Measurements from ENCODE around the gene JOSD2. TPM values are rescaled to one million over a fixed set of nuclear protein-coding genes. Genes with fewer than 3 reads are reported as not detected.
"Not testable (repeated sequence)": the region's sequence is repeated elsewhere in the genome, so short reads cannot be mapped to it uniquely, and the experiment has no call there.

JOSD2 gene
- total RNA-seq, 2 donors from 2014 or later, result 11.6 to 34.7 TPM

- no peak overlapping the region for H3K27ac ChIP-seq
- peaks cover 13% of the 10 kb centered on the region for H3K9me3 ChIP-seq
- no peak overlapping the region for H3K4me3 ChIP-seq
- H3K36me3 ChIP-seq, result no peaks in the 10 kb centered on the region
- no peak for DNase-seq (ENCODE audit: low spot score)
- no peaks in the 10 kb centered on the region for H3K4me1 ChIP-seq (ENCODE audit: control insufficient read depth in 1 of 2, low read depth in 2 of 2)
- ATAC-seq (ENCODE audit: insufficient number of reproducible peaks, low FRiP score, low read depth), result no peak
- no peak for TF ChIP-seq CTCF (IDR thresholded peaks at IDR 0.05)
- H3K27me3 ChIP-seq (replicated peaks; ENCODE audit: insufficient read depth), result no peaks in the 10 kb centered on the region
These were observed 23.5 kb upstream of the JOSD2 start for GRCh38 chr19:50534478-50534877.

- no peaks in the 10 kb centered on the region for H3K36me3 ChIP-seq
- H3K9me3 ChIP-seq, result peaks cover 13% of the 10 kb centered on the region
- no peaks in the 10 kb centered on the region for H3K27me3 ChIP-seq (replicated peaks; ENCODE audit: insufficient read depth)
- no peaks in the 10 kb centered on the region for H3K4me1 ChIP-seq (ENCODE audit: control insufficient read depth in 1 of 2, low read depth in 2 of 2)
- no peak overlapping the region for H3K27ac ChIP-seq
- ATAC-seq (ENCODE audit: insufficient number of reproducible peaks, low FRiP score, low read depth) (no peak), DNase-seq (ENCODE audit: low spot score) (no peak)
- TF ChIP-seq CTCF (IDR thresholded peaks at IDR 0.05), result no peak
- H3K4me3 ChIP-seq, result no peak overlapping the region
These were observed 22.0 kb upstream of the JOSD2 start for GRCh38 chr19:50532952-50533351.

- no peak for ATAC-seq (ENCODE audit: insufficient number of reproducible peaks, low FRiP score, low read depth)
- no peaks in the 10 kb centered on the region for H3K27me3 ChIP-seq (replicated peaks; ENCODE audit: insufficient read depth)
- no peaks in the 10 kb centered on the region for H3K4me1 ChIP-seq (ENCODE audit: control insufficient read depth in 1 of 2, low read depth in 2 of 2)
- no peak overlapping the region for H3K4me3 ChIP-seq
- peaks cover 13% of the 10 kb centered on the region for H3K9me3 ChIP-seq
- TF ChIP-seq CTCF (IDR thresholded peaks at IDR 0.05), result no peak
- H3K36me3 ChIP-seq, result no peaks in the 10 kb centered on the region
- DNase-seq (ENCODE audit: low spot score), result no peak
- H3K27ac ChIP-seq, result no peak overlapping the region
These were observed 20.2 kb upstream of the JOSD2 start for GRCh38 chr19:50531171-50531612.

- H3K4me3 ChIP-seq; ATAC-seq (ENCODE audit: insufficient number of reproducible peaks, low FRiP score, low read depth); H3K27me3 ChIP-seq (replicated peaks; ENCODE audit: insufficient read depth); H3K9me3 ChIP-seq; H3K36me3 ChIP-seq; H3K27ac ChIP-seq; DNase-seq (ENCODE audit: low spot score); H3K4me1 ChIP-seq (ENCODE audit: control insufficient read depth in 1 of 2, low read depth in 2 of 2): not testable (repeated sequence)
These were observed 17.1 kb upstream of the JOSD2 start for GRCh38 chr19:50528052-50528451.

- Histone ChIP-seq H3K4me1 (ENCODE audit: control insufficient read depth in 1 of 2, low read depth in 2 of 2) (no peaks in the 10 kb centered on the region), H3K9me3 (no peaks in the 10 kb centered on the region), H3K27me3 (replicated peaks; ENCODE audit: insufficient read depth) (no peaks in the 10 kb centered on the region), H3K27ac (no peak overlapping the region), H3K36me3 (no peaks in the 10 kb centered on the region), H3K4me3 (no peak overlapping the region)
- ATAC-seq (ENCODE audit: insufficient number of reproducible peaks, low FRiP score, low read depth), result no peak
- no peak for DNase-seq (ENCODE audit: low spot score)
- TF ChIP-seq CTCF (IDR thresholded peaks at IDR 0.05), result no peak
These were observed 11.9 kb upstream of the JOSD2 start for GRCh38 chr19:50522881-50523280.

GRCh38 chr19:50520822-50521465 lies 10.0 kb upstream of the JOSD2 start:
- Histone ChIP-seq H3K27ac (no peak overlapping the region), H3K36me3 (no peaks in the 10 kb centered on the region), H3K4me1 (ENCODE audit: control insufficient read depth in 1 of 2, low read depth in 2 of 2) (no peaks in the 10 kb centered on the region), H3K27me3 (replicated peaks; ENCODE audit: insufficient read depth) (no peaks in the 10 kb centered on the region), H3K9me3 (no peaks in the 10 kb centered on the region), H3K4me3 (no peak overlapping the region)
- DNase-seq (ENCODE audit: low spot score) (no peak), ATAC-seq (ENCODE audit: insufficient number of reproducible peaks, low FRiP score, low read depth) (no peak)
- TF ChIP-seq CTCF (IDR thresholded peaks at IDR 0.05), result no peak

Measured in thoracic aorta (tissue), 2 donors.